ENCODE measurements around the gene PGLYRP4. TPM values are rescaled to one million over a fixed set of nuclear protein-coding genes. Genes with fewer than 3 reads are reported as not detected.

The PGLYRP4 gene
- total and polyA plus RNA-seq, 4 donors = not detected

DNA sequence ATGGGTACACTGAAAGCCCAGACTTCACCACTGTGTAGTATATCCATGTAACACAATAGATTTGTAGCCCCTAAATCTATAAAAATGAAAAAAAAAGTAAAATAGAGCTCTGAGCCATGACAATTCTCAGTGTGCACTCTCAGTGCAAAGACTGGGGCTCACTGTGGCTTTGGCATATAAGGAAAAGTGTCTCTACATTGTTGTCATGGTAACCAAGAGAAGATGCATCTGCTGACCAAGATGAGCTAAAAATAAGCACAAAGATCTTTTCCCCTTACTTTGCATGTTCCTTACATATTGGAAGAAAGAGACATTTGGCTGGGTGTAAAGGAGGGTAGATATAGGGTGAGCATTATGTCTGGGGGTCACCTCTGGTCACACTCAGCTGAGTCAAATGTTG, 12.0 kb downstream of the PGLYRP4 start:
- Histone ChIP-seq H3K9me3 (ENCODE audit: control insufficient read depth in 4 of 4, low read length in 3 of 4) (no peaks in the 10 kb centered on the region), H3K27ac (ENCODE audit: low read depth in 1 of 2, low read length in 2 of 2) (no peak overlapping the region), H3K36me3 (ENCODE audit: control insufficient read depth in 4 of 4, insufficient read depth in 3 of 4, low read depth in 1 of 4, low read length in 3 of 4) (no peaks in the 10 kb centered on the region), H3K4me1 (ENCODE audit: control insufficient read depth in 4 of 4, insufficient read depth in 4 of 4, low read length in 3 of 4) (no peaks in the 10 kb centered on the region), H3K9ac (ENCODE audit: low read depth in 1 of 2, low read length in 2 of 2) (no peak overlapping the region), H3K4me3 (ENCODE audit: low read depth in 1 of 3, low read length in 3 of 3) (no peak overlapping the region), H3K27me3 (ENCODE audit: control insufficient read depth in 4 of 4, insufficient read depth in 4 of 4, low read length in 3 of 4) (peaks cover 0 to 5% (median 0%) of the 10 kb centered on the region in 4 donors)
- no peak for DNase-seq (ENCODE audit: low spot score)
- no peak for TF ChIP-seq EGR1 (IDR thresholded peaks at IDR 0.05; ENCODE audit: low read depth in 2 of 2)
- no peak for TF ChIP-seq JUND (IDR thresholded peaks at IDR 0.05)
- TF ChIP-seq RXRA (IDR thresholded peaks at IDR 0.05) = no peak
- no peak for TF ChIP-seq NR2F2 (IDR thresholded peaks at IDR 0.05)
- no peak for TF ChIP-seq TAF1 (conservative IDR thresholded peaks at IDR 0.05)
- TF ChIP-seq, protein P1, sequence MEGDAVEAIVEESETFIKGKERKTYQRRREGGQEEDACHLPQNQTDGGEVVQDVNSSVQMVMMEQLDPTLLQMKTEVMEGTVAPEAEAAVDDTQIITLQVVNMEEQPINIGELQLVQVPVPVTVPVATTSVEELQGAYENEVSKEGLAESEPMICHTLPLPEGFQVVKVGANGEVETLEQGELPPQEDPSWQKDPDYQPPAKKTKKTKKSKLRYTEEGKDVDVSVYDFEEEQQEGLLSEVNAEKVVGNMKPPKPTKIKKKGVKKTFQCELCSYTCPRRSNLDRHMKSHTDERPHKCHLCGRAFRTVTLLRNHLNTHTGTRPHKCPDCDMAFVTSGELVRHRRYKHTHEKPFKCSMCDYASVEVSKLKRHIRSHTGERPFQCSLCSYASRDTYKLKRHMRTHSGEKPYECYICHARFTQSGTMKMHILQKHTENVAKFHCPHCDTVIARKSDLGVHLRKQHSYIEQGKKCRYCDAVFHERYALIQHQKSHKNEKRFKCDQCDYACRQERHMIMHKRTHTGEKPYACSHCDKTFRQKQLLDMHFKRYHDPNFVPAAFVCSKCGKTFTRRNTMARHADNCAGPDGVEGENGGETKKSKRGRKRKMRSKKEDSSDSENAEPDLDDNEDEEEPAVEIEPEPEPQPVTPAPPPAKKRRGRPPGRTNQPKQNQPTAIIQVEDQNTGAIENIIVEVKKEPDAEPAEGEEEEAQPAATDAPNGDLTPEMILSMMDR (IDR thresholded peaks at IDR 0.05; ENCODE audit: low read depth, low read length, missing input control) = no peak
- no peak for TF ChIP-seq RAD21 (IDR thresholded peaks at IDR 0.05)
- no peak for TF ChIP-seq YY1 (IDR thresholded peaks at IDR 0.05)
- no peak for TF ChIP-seq FOXA2 (IDR thresholded peaks at IDR 0.05)
- no peak for TF ChIP-seq HNF4A (conservative IDR thresholded peaks at IDR 0.05)
- TF ChIP-seq FOXA1 (IDR thresholded peaks at IDR 0.05) = no peak

- H3K27me3 ChIP-seq (ENCODE audit: control insufficient read depth in 4 of 4, insufficient read depth in 4 of 4, low read length in 3 of 4) = peaks cover 0 to 15% (median 0%) of the 10 kb centered on the region in 4 donors
- H3K4me1 ChIP-seq (ENCODE audit: control insufficient read depth in 4 of 4, insufficient read depth in 4 of 4, low read length in 3 of 4) = no peaks in the 10 kb centered on the region
- H3K27ac ChIP-seq (ENCODE audit: low read depth in 1 of 2, low read length in 2 of 2) = no peak overlapping the region
- H3K4me3 ChIP-seq (ENCODE audit: low read depth in 1 of 3, low read length in 3 of 3) = no peak overlapping the region
- no peak for DNase-seq (ENCODE audit: low spot score)
- no peak overlapping the region for H3K9ac ChIP-seq (ENCODE audit: low read depth in 1 of 2, low read length in 2 of 2)
- H3K9me3 ChIP-seq (ENCODE audit: control insufficient read depth in 4 of 4, low read length in 3 of 4) = peaks cover 1 to 4% (median 3%) of the 10 kb centered on the region in 4 donors
- TF ChIP-seq FOXA1 (IDR thresholded peaks at IDR 0.05) = no peak
- no peak for TF ChIP-seq ZBTB33 (IDR thresholded peaks at IDR 0.05)
- TF ChIP-seq SP1 (IDR thresholded peaks at IDR 0.05) = no peak
- TF ChIP-seq GABPA (IDR thresholded peaks at IDR 0.05 in 1 of 2, conservative IDR thresholded peaks at IDR 0.05 in 1 of 2) = no peak
- no peak for TF ChIP-seq YY1 (IDR thresholded peaks at IDR 0.05)
- TF ChIP-seq EGR1 (IDR thresholded peaks at IDR 0.05; ENCODE audit: low read depth in 2 of 2) = no peak
- no peak for TF ChIP-seq HNF4G (IDR thresholded peaks at IDR 0.05)
- TF ChIP-seq, protein P2, sequence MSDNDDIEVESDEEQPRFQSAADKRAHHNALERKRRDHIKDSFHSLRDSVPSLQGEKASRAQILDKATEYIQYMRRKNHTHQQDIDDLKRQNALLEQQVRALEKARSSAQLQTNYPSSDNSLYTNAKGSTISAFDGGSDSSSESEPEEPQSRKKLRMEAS (IDR thresholded peaks at IDR 0.05) = no peak
- TF ChIP-seq, protein P1 (IDR thresholded peaks at IDR 0.05; ENCODE audit: low read depth, low read length, missing input control) = no peak
- TF ChIP-seq ATF3 (IDR thresholded peaks at IDR 0.05) = no peak
- TF ChIP-seq JUND (IDR thresholded peaks at IDR 0.05) = no peak
- no peak for TF ChIP-seq TAF1 (conservative IDR thresholded peaks at IDR 0.05)
- no peak for TF ChIP-seq RAD21 (IDR thresholded peaks at IDR 0.05)
- no peak for TF ChIP-seq FOXA2 (IDR thresholded peaks at IDR 0.05)
- TF ChIP-seq NR2F2 (IDR thresholded peaks at IDR 0.05) = no peak
- TF ChIP-seq RXRA (IDR thresholded peaks at IDR 0.05) = no peak
- TF ChIP-seq HNF4A (conservative IDR thresholded peaks at IDR 0.05) = no peak
- no peak for TF ChIP-seq REST (IDR thresholded peaks at IDR 0.05)
- WGBS = 84% methylated on average over 1 of the region's 1 CpG
- H3K36me3 ChIP-seq (ENCODE audit: control insufficient read depth in 4 of 4, insufficient read depth in 3 of 4, low read depth in 1 of 4, low read length in 3 of 4) = no peaks in the 10 kb centered on the region
Observed at GRCh38 chr1:153333902-153334301, 14.7 kb downstream of the PGLYRP4 start.

Data from liver (tissue), 9 donors.